GM21717 (cell line): ENCODE data around the gene DSG2.

ENCODE experiments used
- ATAC-seq: cut with Tn5 transposase; IDR thresholded peaks from one replicate; pipeline ENCODE4 v1.9.1; 2021; ENCODE audit warnings: mild to moderate bottlenecking, moderate library complexity; ENCODE audit not compliant: unreplicated experiment

DSG2 gene

DNA sequence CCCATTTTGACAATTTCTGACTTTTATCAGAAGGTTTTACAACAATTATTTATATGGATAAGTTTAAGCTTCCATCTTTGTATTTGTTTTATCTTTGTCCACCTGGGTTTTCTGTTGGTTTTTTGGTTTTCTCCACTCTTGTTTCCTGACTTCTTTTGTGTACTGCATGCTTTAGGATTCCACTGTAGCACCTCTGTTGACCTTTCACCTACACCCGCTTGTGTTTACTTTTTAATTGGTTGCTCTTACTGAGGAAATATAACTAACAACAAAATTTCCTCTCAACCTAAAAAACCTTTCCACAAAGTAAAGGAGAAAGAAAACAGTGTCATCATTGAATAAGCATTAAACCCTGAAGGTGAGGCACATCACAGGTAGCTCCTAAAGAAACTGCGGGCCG lies 53.9 kb downstream of the DSG2 start:
- ATAC-seq, result no peak

DNA sequence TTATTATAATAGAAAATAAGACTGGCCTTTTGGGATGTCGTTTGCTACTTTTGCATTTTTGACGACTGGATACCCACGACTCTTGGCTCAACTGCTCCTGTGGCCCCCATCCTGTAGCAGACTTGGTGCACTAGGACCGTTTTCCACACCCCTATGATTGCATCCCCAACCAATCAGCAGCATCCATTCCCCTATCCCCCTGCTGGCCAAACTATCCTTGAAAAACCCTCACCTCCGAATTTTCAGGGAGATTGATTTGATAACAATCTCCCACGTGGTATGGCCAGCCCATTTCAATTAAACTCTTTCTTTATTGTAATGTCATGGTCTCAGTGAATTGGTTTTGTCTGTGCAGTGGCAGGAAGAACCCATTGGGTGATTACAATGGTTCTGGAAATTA lies 55.8 kb downstream of the DSG2 start:
- no peak for ATAC-seq

GRCh38 chr18:31554776-31555175 lies 56.8 kb downstream of the DSG2 start:
- no peak for ATAC-seq

DNA sequence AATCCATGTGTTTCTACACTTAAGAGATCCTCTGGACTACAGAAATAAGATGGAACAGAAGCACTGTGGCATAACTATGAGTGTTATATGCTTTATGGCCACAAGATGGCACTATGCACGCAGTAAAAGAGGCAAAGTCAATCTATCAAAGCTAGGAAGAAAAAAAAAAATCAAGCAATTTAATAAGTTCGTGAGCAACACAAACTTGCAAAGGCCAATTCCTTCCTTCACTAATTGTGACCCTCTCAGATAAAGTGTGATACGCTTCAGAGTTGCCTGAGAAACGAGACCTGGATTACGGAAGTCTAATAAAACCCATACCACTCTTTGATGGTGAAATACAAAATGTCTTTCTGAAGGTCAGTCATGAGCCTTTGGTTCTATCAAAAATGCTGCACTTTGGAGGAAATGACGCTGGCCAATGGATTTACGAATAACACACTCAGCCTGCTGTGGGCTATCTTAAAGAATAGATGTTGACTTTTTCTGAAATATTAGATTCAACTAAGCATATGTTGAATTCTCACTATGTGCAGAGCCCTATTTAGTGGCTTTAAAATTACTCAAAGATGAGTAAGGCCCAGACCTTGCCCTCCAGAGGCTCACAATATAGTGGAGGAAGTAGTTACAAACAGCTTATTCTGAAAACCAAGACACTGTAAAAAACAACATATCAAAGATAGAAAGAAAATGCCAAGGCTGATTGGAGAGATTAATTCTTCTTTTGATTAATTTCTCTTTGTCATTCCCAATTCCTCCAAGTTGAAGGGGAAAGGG lies 58.2 kb downstream of the DSG2 start:
- ATAC-seq, result peak; percentile 67

GRCh38 chr18:31557446-31557845 lies 59.5 kb downstream of the DSG2 start:
- no peak for ATAC-seq

DNA sequence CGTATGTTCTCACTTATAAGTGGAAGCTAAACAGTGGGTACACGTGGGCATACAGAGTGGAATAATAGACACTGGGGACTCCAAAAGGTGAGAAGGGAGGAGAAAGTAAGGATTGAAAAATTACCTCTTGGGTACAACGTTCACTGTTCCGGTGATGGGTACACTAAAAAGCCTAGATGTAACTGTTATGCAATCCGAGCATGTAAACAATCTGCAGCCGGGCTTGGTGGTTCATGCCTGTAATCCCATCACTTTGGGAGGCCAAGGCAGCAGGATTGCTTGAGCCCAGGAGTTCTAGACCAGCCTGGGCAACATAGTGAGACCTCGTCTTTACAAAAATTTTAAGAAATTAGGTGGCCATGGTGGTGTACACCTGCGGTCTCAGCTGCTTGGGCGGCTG lies 60.6 kb downstream of the DSG2 start:
- no peak for ATAC-seq

DNA sequence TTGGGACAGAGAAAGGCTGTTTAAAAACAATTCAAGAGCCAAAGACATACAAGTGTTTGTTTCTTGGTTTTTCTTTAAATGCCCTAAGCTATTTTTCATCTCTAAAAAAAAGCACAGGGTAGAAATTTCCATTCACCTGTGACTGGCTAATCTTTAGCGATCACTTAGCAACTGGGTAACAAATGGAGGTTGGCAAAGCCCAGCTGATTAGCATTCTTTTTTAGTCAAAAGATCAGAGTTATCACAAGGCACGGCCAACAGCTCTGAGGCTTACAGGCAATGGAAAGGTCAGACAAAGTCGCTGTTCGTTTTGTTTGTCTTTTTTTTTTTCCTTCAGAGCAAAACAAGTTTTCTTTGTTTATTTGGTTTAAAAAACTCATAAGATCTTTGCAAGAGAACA lies 64.7 kb downstream of the DSG2 start:
- ATAC-seq, result no peak

- ATAC-seq, result no peak
Measured at GRCh38 chr18:31563778-31564177, 65.8 kb downstream of the DSG2 start.

- no peak for ATAC-seq
Measured at GRCh38 chr18:31565345-31565744, 67.4 kb downstream of the DSG2 start.

GRCh38 chr18:31565782-31566512 lies 68.0 kb downstream of the DSG2 start:
- no peak for ATAC-seq

GRCh38 chr18:31566576-31567306 lies 68.8 kb downstream of the DSG2 start:
- no peak for ATAC-seq

GRCh38 chr18:31572368-31572767 lies 74.4 kb downstream of the DSG2 start:
- no peak for ATAC-seq

DNA sequence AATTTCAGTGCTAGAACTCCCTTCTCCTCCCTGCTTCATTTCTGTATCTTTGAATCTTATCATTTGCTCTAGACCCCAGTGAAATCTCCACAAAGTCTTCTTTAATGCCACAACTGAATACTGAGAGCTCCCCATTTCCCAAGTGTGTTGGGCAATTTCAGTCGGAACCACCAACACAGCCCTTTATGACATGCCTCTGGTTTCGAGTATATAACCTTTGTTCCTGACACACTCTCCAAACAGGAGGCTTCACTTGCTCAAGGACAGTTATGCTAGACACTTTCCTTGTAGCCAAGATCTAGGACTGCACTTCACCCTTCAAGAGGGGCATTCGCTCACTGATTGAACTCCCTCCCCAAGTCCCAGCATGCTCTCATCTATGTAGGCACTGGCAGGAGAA lies 75.1 kb downstream of the DSG2 start:
- ATAC-seq, result no peak

DNA sequence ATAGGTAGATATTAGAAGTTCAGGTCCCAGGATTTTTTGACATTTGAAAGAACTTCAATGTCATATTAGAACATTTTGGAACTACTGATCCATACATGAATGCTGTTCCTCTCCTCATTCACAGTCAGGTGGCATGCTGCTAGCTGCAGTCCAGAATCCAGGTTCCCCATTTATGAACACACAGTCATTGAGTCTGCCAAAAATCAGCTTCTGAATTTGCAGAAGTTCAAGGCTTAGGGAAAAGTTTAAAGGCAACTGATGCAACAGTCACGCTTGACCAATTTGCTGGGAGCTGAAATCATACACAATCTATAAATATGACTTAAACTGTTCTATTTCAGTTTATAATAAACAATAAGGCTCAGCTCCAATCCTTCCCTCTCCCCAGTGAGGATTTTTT lies 76.4 kb downstream of the DSG2 start:
- no peak for ATAC-seq

- no peak for ATAC-seq
Measured at GRCh38 chr18:31575515-31576257, 77.7 kb downstream of the DSG2 start.

DNA sequence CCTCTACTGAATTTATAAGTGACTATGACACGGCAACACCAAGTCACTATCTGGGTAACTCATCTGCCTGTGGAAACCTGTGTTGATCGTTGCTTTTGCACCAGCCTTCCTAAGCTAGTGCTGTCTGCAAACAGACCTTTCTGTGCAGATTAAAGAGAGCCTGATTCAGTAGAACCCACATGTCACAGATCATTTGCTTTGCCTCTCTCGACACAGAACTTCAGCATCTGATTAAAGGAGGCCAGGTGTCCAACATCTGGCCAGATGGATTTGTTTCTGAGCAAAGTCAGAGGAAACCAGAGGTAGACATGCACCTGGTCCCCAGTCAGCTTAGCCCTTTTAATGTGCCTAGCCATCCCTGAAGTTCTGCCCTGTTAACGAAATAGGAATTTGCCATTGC lies 78.7 kb downstream of the DSG2 start:
- no peak for ATAC-seq

DNA sequence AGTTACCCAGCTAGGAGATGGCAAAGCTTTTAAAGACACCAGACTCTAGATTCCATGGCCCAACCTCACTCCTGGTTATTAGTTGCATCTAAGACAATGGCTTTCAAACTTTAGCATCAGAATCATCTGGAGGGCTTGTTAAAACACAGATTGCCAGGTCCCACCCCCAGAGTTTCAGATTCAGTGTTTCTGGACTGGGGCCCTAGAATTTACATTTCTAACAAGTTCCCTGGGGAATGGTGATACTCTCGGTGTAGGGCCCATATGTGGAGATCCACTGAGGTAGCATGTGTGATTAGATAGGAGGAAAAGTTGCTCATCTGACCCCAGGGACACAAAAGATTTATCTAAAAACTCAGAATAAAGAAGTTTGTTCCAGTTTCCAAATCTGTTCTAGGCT lies 79.2 kb downstream of the DSG2 start:
- no peak for ATAC-seq

GRCh38 chr18:31578126-31578525 lies 80.1 kb downstream of the DSG2 start:
- no peak for ATAC-seq

DNA sequence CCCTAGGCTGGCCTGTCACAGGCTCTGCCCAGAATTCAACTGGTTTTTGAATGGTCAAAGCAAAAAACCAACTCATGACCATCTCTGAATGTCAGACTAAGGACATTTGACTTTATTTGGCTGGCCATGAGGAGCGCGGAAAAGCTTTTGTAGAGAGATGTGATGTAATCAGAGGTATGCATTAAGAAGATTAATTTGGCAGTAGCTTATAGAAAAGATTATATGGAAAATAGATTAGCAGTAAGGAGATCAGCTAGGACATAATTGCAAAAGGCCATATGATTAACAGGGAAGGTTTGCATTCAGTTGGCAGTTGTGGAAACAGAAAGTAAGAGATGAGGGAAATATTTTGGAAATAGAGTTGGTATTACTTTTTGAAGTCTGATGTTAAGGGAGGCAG lies 81.4 kb downstream of the DSG2 start:
- no peak for ATAC-seq

- no peak for ATAC-seq
Measured at GRCh38 chr18:31581498-31582197, 83.7 kb downstream of the DSG2 start.
